ENCODE results near the gene UTF1.

The UTF1 gene, protein sequence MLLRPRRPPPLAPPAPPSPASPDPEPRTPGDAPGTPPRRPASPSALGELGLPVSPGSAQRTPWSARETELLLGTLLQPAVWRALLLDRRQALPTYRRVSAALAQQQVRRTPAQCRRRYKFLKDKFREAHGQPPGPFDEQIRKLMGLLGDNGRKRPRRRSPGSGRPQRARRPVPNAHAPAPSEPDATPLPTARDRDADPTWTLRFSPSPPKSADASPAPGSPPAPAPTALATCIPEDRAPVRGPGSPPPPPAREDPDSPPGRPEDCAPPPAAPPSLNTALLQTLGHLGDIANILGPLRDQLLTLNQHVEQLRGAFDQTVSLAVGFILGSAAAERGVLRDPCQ

DNA sequence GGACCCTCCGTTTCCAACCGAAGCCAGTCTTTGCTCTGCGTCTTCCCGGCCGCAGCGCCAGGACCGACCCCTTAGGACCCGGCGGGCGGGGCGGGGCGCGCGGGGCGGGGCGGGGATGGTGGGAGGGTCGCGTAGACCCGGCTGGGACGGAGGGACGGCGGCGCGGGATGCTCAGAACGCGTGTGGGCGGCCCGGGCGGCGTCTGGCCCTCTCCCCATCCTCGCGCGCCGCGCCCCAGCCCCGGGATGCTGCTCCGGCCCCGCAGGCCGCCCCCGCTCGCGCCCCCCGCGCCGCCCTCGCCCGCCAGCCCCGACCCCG lies at the start of gene UTF1:
TSS of gene UTF1 (plus strand) at position 174 of the 318 bp plus-strand sequence. CDS start at position 246, 72 bp downstream.
- no peak for FAIRE-seq

DNA sequence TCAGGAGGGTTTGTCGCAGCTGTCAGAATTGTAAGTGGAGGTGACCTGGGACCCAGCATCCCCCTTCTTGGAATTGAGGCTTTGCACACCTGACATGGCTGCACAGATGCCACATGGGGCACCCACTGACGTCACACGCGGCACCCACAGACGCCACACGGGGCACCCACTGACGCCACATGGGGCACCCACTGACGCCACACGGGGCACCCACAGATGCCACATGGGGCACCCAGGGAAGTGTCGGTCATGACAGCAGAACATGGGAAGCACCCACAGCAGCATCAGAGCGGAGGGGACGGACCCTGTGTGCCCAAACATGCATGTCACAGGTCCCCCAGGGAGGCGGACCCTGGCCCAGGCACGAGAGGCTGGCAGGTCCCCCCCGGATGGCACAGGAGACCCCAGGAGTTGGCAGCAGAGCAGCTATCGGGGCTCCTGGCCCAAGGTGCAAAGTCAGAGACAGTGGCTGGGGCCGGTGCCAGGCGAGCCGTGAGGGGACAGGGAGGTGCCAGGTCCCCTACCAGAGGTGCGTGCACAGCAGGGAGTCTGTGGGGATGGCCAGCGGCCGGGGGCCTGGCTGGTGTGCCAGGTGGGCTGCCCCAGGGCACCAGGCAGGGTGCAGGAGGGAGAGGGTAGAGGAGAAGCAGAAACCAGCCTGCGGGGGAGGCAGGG lies 48.9 kb upstream of the UTF1 start:
- no peak for FAIRE-seq

DNA sequence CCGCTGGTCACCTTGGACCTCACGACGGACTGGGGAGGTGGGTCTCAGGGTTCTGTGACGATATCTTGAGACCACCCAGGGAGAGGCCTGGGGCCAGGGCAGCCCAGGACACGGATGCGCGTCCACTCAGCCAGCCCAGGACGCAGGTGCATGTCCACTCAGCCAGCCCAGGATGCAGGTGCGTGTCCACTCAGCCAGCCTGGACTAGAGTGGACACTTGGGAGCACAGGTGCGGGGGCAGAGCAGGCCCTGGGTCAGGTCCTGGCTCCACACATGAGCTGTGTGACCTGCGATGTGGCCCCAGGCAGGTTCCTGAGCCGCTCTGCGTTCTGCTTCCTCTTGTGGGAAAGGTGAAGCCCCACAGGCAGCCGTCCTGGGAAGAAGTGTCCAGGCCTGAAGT lies 47.8 kb upstream of the UTF1 start:
- no peak for FAIRE-seq

DNA sequence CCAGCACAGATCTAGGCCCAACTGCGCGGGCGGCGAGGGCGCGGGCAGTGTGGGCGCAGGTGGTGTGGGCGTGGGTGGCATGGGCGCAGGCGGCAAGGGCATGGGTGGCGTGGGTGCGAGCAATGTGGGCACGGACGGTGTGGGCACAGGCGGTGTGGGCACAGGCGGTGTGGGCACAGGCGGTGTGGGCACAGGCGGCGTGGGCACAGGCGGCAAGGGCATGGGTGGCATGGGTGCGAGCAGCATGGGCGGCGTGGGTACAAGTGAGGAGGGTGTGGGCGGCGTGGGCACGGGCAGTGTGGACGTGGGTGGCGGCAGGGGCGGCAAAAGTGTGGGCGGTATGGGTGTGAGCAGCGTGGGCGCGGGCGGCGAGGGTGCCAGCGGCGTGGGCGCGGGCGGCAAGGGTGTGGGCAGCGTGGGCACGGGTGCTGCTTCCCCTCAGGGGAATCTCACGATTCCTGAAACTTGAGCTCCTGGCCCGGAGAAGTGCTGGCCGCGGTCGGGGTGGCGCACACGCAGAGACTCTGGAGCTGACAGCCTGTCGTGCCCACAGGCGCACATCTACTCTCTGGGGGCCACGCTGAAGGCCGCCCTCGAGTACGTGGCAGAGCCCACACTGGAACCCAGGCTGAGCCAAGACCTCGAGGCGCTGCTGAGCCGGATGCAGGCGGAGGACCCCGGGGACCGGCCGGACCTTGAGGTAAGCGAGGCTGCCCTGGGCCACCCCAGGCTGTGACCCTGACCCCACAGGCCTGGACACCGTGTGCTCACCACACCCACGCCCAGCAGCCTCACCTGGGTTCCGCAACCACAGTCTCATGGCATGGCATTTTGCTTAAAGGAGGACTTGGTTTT lies 47.0 kb upstream of the UTF1 start:
- FAIRE-seq = no peak

DNA sequence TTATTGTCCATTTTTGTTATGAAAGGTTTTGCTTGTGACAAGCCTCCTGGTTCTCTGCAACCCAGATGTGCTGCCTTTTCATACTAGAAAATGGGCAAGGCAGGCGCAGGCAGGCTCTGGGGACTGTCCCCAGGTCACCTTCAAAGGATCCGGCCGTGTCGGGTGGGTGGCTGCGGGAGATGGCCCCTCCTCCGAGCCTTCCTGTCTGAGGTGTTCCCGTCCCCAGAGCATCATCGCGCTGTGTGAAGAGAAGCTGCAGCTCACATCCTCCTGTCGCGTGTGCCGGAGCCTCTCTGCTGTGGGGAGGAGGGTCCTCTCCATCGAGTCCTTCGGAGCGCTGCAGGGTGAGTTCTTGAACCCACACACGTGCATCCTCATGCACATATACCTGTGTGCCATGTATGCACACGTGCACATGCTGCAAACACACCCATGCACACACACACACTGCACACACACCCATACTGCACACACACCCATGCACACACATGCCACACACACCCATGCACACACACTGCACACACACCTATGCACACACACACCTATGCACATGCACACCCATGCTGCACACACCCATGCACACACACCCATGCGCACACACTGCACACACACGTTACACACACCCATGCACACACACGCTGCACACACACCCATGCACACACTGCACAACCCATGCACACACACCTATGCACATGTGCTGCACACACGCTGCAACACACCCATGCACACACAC lies 46.2 kb upstream of the UTF1 start:
- FAIRE-seq = no peak

DNA sequence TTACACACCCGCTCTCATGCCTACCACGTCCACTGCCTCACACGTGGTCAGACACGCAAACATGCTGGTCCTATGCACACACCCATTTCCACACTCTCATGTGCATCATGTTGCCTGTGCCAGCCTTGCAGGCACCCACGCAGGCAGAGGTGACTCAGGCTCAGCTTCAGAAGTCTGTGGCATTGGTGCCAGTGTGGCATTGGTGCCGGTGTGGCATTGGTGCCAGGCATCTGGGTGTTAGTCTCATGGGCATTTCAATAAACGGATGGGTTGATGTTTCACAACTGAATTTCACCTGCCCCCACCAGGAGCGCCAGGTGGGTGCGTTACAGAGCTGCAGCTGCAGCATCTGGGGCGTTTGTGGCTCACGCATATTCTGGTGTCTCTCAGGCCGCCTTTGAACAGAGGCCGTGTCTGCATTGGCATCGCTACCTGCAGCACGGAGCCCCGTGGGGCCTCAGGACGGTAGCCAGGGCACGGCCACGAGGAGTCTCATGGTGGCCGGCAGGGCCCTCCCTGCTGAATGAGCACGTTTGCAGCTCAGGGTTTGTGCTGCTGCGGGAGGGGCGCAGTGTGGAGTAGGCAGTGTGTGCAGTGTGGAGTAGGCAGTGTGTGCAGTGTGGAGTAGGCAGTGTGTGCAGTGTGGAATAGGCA lies 45.3 kb upstream of the UTF1 start:
- no peak for FAIRE-seq

DNA sequence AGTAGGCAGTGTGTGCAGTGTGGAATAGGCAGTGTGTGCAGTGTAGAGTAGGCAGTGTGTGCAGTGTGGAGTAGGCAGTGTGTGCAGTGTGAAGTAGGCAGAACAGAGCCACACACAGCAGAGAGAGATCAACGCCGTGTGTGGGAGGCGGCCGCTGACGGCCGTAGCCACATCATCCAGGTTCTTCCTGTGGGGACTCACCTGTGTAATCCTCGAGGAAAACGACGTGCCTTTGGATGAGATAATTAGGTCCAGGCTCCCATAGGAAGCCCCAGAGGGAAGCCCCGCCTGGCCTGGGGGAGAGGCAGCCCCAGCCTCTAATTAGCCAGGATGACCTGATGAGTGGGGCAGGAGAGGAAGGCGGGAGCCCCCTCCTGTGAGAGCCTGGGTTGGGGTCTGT lies 44.6 kb upstream of the UTF1 start:
- no peak for FAIRE-seq

DNA sequence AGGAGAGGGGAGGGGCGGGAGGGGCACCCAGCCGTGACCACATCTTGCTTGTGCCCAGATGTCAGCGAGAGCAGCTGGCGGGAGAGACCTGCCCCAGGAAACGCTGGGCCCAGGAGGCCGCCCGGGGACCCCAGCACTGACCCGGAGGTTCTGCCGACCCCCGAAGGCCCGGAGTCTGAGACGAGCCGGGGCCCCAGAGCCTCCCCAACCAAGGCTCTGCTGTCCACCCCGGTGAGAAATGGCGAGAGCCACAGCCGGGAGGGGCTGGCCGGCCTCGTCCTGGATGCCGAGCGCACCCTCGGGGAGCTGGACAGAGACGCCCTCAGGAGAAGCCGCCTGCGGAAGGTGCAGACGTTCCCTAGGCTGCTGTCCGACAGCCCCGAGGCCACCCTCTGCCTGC lies 44.1 kb upstream of the UTF1 start:
- no peak for FAIRE-seq

DNA sequence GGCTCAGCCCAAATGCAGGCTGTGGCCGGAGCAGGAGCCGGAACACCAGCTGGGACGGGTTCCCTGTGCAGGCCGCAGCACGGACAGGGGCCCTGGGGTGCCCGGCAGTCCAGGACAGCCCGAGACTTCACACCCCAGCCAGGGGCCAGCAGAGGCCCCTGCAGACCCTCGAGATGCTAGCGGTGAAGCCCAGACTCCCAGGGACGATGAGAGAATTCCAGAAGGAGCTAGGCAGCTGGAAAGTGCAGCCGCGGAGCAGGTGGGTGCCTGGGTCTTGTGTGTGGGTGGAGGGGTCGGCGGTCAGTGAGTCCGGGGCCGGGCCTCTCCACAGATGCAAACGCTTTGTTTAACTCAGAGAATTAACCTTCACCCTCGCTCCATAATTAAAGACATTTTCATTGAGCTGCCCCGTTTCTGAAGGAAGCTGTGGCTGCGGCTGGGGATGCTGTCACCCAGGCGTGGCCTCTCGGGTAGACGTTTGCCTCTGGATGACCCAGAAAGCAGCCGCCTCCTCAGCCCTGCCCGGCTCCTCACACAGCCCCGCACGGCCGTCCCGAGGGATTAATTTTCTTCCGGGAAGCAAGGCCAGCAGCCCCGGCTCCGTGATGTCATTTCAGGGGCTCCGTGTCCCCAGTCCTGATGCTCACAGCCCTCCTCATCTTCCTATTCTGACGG lies 43.5 kb upstream of the UTF1 start:
- FAIRE-seq = no peak

DNA sequence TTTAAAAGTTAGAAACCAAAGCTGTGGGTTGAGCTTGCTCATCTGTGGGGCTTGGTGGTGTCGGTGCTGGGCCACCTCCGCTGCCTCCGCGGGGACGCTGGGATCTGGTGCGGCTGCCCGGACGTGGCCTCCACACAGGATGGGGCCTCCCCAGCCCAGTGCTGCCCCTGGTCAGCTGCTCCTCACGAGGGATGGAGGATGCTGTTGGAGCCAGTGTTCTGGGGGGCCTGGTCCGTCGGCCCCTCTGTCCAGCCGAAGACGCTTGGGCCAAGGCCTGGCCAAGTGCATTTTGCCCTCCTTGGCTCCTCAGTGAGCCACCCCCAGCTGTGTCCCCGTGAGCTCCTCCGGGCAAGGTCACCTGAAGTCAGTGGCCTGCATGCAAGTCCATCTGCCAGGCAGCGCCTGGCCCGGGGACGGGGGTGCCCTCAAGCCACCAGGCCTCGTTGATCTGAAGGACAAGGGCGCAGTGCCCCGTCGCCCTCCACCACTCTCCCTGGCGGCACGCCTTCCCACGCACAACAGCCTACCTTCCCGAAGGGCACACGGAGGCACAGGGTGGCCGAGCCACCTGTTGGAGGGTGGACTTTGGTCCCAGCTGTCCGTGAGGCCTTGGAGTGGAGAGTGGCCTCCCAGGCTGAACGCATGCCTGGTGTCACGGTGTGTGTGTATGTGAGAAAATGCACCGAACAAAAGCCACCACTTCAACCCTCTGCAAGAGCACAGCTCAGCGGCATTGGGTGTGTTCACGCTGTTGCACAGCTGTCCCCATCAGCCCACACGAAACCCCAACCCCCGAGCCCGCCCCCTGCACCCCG lies 42.7 kb upstream of the UTF1 start:
- no peak for FAIRE-seq

DNA sequence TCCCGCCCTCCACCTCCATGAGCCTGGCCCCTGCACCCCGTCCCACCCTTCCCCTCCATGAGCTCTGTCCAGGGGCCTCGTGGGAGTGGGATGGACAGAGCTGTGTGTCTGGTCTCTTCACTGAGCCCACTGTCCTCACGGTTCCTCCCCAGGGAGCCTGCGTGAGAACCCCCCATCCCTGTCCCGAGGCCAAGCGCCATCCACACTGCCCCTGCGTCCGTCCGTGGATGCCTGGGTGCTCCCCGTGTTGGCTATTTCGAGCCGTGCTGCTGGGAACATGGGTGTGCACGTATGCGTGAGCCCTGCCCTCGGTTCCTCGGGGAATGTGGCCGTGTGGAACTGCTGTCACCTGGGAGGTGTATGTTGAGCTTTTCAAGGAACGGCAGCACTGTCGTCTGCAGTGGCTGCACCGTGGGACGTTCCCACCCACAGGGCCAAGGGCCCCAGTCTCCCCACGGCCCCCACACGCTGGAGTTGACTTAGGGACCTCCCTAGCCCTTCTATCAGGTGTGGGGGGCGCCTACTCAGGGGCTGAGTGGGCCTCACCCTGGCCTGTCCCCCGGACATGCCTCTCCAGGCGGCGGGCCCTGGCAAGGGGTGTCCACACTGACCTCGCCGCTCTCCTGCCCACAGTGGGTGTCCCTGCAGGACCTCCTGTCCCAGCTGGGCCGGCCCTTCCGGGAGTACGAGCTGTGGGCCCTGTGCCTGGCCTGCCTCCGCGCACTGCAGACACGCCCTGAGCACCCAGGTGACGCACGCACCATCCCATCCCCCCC lies 41.9 kb upstream of the UTF1 start:
- FAIRE-seq = no peak

DNA sequence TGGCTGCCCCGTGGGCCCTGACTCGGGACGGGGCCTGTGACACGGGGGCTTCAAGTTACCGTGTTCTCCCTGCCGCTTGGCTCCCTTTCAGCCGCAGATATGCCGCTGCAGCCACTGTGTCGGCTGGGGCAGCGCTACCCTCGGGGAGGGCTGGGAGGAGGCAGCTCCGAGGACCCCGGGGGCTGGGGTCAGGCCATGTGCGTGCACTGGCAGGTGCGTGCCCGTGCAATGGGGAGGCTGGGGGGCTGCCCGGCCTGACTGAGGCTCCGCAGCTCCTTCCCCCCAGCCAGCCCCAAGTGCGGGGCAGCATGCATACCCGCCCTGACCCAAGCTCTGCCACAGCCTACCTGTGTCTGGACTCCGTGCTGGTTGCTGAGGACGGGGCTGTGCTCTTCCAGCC lies 40.8 kb upstream of the UTF1 start:
- FAIRE-seq = no peak

DNA sequence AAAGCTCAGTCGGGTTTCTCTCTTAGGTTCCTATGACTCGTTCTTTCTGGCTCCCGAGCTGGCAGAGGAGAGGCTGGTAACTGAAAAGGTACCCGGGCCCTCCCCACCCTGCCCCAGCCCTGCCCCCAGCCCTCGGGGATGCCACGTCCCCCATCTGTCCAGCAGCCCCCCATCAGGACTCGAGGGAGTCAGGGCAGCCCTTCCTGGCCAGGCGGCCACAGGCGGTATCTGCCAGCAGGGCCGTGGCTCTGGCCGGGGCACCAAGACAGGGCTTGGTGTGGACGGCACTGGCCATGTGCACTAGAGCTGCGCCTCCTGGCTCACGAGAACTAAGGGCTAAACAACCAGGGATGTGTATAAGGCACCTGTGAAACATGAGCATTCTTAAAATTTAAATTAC lies 40.3 kb upstream of the UTF1 start:
- no peak for FAIRE-seq

DNA sequence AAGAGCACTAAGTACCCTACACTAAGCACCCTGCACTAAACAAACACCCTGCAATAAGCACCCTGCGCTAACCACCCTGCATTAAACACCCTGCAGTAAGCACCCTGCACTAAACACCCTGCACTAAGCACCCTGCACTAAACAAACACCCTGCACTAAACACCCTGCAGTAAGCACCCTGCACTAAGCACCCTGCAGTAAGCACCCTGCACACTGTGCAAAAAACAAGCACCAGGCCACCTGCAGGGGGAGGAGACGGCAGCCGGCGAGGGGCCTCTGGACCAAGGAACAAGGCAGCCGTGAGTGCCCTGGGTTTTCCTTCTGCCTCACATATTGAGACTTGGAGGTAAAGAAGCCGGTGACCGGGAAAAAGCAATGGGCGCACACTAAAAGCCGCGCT lies 39.8 kb upstream of the UTF1 start:
- FAIRE-seq = no peak

DNA sequence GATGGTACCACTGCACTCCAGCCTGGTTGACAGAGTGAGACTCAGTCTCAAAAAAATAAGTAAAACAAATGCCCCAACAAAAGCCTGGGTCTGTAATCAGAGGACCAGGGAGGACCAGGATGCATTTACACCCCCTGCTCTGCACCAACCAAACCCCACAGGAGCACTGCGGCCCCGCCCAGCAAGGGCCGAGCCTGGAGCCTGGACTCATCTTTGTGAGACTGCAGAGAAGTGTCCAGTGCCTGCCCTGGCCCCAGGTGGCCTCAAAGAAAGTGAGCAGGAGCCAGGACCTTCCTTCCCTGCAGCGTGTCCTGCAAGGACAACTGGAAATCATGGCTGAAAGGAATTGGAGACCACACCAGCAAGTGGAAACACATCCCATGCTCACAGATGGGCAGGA lies 38.4 kb upstream of the UTF1 start:
- no peak for FAIRE-seq

DNA sequence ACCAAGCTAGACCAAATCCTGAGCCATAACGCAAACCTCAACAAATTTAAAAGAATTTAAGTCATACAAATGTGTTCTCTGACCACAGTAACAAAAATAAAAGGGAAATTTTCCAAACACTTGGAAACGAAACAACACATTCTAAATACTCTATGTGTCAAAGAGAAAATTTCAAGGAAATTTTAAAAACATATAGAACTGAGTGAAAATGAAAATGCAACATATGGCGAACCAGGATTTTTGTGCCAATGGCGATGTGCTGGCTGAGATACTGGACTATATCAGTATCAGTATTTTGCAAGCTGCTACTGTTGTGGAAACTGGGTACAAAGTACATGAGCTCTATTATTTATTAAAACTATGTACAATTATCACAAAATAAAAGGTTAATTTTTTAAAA lies 35.9 kb upstream of the UTF1 start:
- no peak for FAIRE-seq

DNA sequence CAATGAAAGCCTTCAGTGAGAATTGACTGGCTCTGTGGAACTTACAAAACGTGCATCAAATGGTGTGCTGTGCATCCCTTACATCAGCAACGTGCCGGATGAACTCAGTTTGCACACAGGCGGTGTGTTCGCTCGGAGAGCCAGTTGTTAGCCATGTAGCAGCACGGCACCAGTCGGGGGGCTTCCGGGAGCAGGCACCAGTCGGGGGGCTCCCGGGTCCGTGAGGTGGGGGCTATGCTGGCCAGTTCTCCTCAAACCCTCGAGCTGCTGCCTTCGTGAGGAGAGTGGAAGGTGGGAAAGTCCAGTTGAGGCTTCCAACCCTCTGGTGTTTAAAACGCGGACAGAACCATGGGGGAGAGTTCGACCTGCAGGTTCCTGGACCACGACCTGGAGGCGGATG lies 34.9 kb upstream of the UTF1 start:
- FAIRE-seq = no peak

DNA sequence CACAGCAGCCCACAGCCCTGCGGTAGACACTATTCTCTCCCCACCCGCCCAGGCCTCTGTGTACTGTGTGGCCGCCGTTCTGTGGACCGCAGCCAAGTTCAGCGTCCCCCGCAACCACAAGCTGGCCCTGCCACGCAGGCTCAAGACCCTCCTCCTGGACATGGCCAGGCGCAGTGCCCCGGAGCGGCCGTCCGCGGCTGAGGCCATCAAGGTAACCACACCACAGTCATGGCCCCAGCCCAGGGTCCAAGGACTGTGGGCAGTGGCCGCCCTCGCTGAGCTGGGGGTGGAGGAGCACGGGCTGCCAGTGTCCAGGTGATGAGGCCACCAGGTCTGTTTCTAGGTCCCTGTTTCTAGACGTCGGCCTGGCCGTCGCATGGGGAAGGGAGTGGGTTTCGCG lies 34.4 kb upstream of the UTF1 start:
- FAIRE-seq = no peak

DNA sequence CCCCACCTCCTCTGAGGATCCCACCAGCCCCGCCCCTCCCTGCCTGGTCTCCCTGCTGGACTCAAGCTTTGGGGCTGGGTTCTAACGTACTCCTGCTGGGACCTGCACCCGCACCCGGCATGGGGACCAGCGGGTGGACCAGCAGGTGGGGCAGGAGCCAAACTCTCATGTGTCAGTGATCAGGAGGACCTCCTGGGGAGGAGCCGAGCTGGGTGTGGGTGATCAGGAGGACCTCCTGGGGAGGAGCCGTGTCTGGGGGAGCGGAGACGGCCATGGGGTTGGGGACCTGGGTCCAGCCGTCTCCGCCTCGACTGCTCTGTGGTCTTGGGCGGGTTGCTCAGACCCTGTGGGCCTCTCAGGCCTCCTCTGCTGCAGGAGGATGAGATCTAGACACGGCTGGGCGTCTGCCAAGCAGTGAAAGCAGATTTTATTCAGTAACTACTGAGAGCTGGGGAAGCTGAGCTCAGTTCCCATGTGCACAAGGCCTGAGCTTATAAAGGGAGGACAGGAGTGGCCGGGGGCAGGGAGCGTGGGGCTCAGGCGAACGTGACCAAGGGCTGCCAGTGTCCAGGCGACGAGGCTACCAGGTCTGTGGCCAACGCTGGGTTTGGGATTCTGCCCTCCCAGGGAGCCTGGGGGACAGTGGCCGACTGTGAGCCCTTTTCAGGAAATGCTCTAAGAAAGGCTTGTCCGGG lies 33.6 kb upstream of the UTF1 start:
- FAIRE-seq = no peak
